ENCODE results near the gene GCN1.

Gene GCN1

DNA sequence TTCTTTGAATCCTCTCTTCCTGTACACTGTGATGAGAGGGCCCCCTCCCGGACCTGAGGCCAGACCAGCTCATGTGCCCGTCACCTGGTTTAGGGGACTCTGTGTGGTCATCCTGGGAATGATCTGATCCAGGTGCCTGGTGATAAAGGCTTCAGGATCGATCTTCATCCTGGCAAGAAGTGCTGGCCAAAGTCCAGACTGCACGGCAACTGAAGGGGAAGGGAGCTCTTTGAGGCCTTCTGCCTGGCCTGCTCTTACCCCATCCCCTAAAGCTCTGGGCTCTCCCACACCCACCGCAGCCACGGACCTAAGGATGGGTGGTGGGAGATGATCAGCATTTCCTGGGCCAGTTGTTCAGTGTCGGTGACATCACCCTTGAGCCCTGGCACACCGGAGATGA lies 31.8 kb downstream of the GCN1 start:
- H3K4me3 ChIP-seq (ENCODE audit: low read depth, low read length): no peak overlapping the region
- no peak overlapping the region for H3K27ac ChIP-seq (ENCODE audit: extremely low read depth, low read depth, low read length)
- peaks cover 27 to 81% of the 10 kb centered on the region in 2 experiments for H3K36me3 ChIP-seq (ENCODE audit: control insufficient read depth in 2 of 2, insufficient read depth in 1 of 2, low read length in 2 of 2)
- POLR2A ChIA-PET: interaction anchor here (1.0 to 1.1 kb wide), 2 partner anchors 38 to 46 kb away, joined by 3 to 5 read pairs; partner anchors contain the start of genes RAB35 and RPLP0
- no peak for TF ChIP-seq ZNF132 (tag by site-specific recombination; IDR thresholded peaks at IDR 0.05; ENCODE audit: borderline replicate concordance)
- TF ChIP-seq SETDB1 (IDR thresholded peaks at IDR 0.05; ENCODE audit: insufficient read length, low read length): no peak
- TF ChIP-seq ZNF311 (tag by site-specific recombination; IDR thresholded peaks at IDR 0.05; ENCODE audit: borderline replicate concordance): no peak
- TF ChIP-seq, protein P1, sequence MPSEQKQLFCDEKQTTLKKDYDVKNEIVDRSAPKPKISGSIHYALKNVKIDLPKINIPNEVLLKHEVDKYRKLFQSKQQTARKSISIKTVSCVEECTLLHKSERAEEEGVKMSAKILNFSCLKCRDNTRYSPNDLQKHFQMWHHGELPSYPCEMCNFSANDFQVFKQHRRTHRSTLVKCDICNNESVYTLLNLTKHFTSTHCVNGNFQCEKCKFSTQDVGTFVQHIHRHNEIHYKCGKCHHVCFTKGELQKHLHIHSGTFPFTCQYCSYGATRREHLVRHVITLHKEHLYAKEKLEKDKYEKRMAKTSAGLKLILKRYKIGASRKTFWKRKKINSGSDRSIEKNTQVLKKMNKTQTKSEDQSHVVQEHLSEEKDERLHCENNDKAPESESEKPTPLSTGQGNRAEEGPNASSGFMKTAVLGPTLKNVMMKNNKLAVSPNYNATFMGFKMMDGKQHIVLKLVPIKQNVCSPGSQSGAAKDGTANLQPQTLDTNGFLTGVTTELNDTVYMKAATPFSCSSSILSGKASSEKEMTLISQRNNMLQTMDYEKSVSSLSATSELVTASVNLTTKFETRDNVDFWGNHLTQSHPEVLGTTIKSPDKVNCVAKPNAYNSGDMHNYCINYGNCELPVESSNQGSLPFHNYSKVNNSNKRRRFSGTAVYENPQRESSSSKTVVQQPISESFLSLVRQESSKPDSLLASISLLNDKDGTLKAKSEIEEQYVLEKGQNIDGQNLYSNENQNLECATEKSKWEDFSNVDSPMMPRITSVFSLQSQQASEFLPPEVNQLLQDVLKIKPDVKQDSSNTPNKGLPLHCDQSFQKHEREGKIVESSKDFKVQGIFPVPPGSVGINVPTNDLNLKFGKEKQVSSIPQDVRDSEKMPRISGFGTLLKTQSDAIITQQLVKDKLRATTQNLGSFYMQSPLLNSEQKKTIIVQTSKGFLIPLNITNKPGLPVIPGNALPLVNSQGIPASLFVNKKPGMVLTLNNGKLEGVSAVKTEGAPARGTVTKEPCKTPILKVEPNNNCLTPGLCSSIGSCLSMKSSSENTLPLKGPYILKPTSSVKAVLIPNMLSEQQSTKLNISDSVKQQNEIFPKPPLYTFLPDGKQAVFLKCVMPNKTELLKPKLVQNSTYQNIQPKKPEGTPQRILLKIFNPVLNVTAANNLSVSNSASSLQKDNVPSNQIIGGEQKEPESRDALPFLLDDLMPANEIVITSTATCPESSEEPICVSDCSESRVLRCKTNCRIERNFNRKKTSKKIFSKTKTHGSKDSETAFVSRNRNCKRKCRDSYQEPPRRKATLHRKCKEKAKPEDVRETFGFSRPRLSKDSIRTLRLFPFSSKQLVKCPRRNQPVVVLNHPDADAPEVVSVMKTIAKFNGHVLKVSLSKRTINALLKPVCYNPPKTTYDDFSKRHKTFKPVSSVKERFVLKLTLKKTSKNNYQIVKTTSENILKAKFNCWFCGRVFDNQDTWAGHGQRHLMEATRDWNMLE (tag by site-specific recombination; conservative IDR thresholded peaks at IDR 0.05; ENCODE audit: low read depth): no peak
- TF ChIP-seq ZNF560 (tag by site-specific recombination; IDR thresholded peaks at IDR 0.05; ENCODE audit: borderline replicate concordance): no peak
- TF ChIP-seq ZNF555 (tag by site-specific recombination; conservative IDR thresholded peaks at IDR 0.05): no peak
- TF ChIP-seq, protein P2, sequence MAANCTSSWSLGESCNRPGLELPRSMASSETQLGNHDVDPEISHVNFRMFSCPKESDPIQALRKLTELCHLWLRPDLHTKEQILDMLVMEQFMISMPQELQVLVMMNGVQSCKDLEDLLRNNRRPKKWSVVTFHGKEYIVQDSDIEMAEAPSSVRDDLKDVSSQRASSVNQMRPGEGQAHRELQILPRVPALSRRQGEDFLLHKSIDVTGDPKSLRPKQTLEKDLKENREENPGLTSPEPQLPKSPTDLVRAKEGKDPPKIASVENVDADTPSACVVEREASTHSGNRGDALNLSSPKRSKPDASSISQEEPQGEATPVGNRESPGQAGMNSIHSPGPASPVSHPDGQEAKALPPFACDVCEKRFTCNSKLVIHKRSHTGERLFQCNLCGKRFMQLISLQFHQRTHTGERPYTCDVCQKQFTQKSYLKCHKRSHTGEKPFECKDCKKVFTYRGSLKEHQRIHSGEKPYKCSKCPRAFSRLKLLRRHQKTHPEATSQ (tag by site-specific recombination; IDR thresholded peaks at IDR 0.05): no peak
- TF ChIP-seq ZNF366 (tag by site-specific recombination; conservative IDR thresholded peaks at IDR 0.05): no peak
- TF ChIP-seq, protein P3, sequence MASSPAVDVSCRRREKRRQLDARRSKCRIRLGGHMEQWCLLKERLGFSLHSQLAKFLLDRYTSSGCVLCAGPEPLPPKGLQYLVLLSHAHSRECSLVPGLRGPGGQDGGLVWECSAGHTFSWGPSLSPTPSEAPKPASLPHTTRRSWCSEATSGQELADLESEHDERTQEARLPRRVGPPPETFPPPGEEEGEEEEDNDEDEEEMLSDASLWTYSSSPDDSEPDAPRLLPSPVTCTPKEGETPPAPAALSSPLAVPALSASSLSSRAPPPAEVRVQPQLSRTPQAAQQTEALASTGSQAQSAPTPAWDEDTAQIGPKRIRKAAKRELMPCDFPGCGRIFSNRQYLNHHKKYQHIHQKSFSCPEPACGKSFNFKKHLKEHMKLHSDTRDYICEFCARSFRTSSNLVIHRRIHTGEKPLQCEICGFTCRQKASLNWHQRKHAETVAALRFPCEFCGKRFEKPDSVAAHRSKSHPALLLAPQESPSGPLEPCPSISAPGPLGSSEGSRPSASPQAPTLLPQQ (tag by site-specific recombination; IDR thresholded peaks at IDR 0.05): no peak
- no peak for TF ChIP-seq ZBTB20 (tag by site-specific recombination; IDR thresholded peaks at IDR 0.05)
- TF ChIP-seq ZNF157 (tag by site-specific recombination; IDR thresholded peaks at IDR 0.05): no peak
- TF ChIP-seq ZNF501 (tag by site-specific recombination; IDR thresholded peaks at IDR 0.05): no peak
- no peak for TF ChIP-seq BCL11A (tag by site-specific recombination; IDR thresholded peaks at IDR 0.05; ENCODE audit: low read depth)
- TF ChIP-seq, protein P4, sequence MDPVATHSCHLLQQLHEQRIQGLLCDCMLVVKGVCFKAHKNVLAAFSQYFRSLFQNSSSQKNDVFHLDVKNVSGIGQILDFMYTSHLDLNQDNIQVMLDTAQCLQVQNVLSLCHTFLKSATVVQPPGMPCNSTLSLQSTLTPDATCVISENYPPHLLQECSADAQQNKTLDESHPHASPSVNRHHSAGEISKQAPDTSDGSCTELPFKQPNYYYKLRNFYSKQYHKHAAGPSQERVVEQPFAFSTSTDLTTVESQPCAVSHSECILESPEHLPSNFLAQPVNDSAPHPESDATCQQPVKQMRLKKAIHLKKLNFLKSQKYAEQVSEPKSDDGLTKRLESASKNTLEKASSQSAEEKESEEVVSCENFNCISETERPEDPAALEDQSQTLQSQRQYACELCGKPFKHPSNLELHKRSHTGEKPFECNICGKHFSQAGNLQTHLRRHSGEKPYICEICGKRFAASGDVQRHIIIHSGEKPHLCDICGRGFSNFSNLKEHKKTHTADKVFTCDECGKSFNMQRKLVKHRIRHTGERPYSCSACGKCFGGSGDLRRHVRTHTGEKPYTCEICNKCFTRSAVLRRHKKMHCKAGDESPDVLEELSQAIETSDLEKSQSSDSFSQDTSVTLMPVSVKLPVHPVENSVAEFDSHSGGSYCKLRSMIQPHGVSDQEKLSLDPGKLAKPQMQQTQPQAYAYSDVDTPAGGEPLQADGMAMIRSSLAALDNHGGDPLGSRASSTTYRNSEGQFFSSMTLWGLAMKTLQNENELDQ (tag by site-specific recombination; IDR thresholded peaks at IDR 0.05; ENCODE audit: low read depth): no peak
- no peak for TF ChIP-seq ZFP37 (tag by site-specific recombination; IDR thresholded peaks at IDR 0.05)
- TF ChIP-seq, protein P5, sequence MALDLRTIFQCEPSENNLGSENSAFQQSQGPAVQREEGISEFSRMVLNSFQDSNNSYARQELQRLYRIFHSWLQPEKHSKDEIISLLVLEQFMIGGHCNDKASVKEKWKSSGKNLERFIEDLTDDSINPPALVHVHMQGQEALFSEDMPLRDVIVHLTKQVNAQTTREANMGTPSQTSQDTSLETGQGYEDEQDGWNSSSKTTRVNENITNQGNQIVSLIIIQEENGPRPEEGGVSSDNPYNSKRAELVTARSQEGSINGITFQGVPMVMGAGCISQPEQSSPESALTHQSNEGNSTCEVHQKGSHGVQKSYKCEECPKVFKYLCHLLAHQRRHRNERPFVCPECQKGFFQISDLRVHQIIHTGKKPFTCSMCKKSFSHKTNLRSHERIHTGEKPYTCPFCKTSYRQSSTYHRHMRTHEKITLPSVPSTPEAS (tag by site-specific recombination; IDR thresholded peaks at IDR 0.05): no peak
- no peak for TF ChIP-seq ZNF529 (tag by site-specific recombination; IDR thresholded peaks at IDR 0.05; ENCODE audit: insufficient replicate concordance)
- TF ChIP-seq ZNF76 (tag by site-specific recombination; IDR thresholded peaks at IDR 0.05; ENCODE audit: borderline replicate concordance, low read depth): no peak
- no peak for TF ChIP-seq MYNN (tag by site-specific recombination; IDR thresholded peaks at IDR 0.05; ENCODE audit: borderline replicate concordance)
- CTCF ChIA-PET: no interaction called here
- no peaks in the 10 kb centered on the region for H3K9me3 ChIP-seq (ENCODE audit: control insufficient read depth, insufficient read depth, low read depth, low read length)
- H3K4me1 ChIP-seq (ENCODE audit: control insufficient read depth, insufficient read depth, low read length): no peaks in the 10 kb centered on the region
